Measurements from ENCODE around the gene SLC5A3. TPM values are rescaled to one million over a fixed set of nuclear protein-coding genes. Genes with fewer than 3 reads are reported as not detected.

The SLC5A3 gene
- total RNA-seq, 1 experiment from 2014 or later, result 29.4 TPM

GRCh38 chr21:34091032-34091431 is 17.7 kb downstream of the SLC5A3 start:
- intact Hi-C loops (cut with micrococcal nuclease; ENCODE audit: unreplicated experiment) (no loop called here), in situ Hi-C loops (cut with HindIII; ENCODE audit: low pct_unique_long_range_greater_than_20kb, low sequenced_read_pairs) (no loop called here)
- H3K4me3 ChIP-seq (ENCODE audit: low read depth in 2 of 2, low read length in 2 of 2), result no peak overlapping the region
- TF ChIP-seq REST (IDR thresholded peaks at IDR 0.05; ENCODE audit: insufficient read depth in 1 of 2, low read depth in 2 of 2, low read length in 1 of 2) (no peak), POLR2AphosphoS5 (IDR thresholded peaks at IDR 0.05; ENCODE audit: low read depth, low read length) (no peak), CTCF (IDR thresholded peaks at IDR 0.05) (no peak), SIN3A (IDR thresholded peaks at IDR 0.05; ENCODE audit: borderline replicate concordance, insufficient read depth, low read depth, low read length) (no peak)
- H3K27ac ChIP-seq (ENCODE audit: low read length), result no peak overlapping the region
- H3K4me1 ChIP-seq (ENCODE audit: control insufficient read depth, insufficient read depth, low read length), result peaks cover 62% of the 10 kb centered on the region
- no peak for DNase-seq (ENCODE audit: low read depth, low spot score)
- BruUV-seq (replicated peaks), result no TSS peak
- ChIA-PET CTCF (interaction anchor here (0.6 kb wide), 1 partner anchor 23 kb away, joined by 4 read pairs; no protein-coding TSS in a partner anchor), POLR2A (no interaction called here)
- ATAC-seq, result no peak
- no peaks in the 10 kb centered on the region for H3K9me3 ChIP-seq (ENCODE audit: control insufficient read depth, insufficient read depth, low read depth, low read length)
- no peaks in the 10 kb centered on the region for H3K27me3 ChIP-seq (ENCODE audit: control insufficient read depth, insufficient read depth, low read length)
- peaks cover 3% of the 10 kb centered on the region; the same call in 1 of the 2 replicates for H3K36me3 ChIP-seq (ENCODE audit: control insufficient read depth, insufficient read depth, low read length)

- intact Hi-C loops (cut with micrococcal nuclease; ENCODE audit: unreplicated experiment) (no loop called here), in situ Hi-C loops (cut with HindIII; ENCODE audit: low pct_unique_long_range_greater_than_20kb, low sequenced_read_pairs) (no loop called here)
- peaks cover 56% of the 10 kb centered on the region for H3K4me1 ChIP-seq (ENCODE audit: control insufficient read depth, insufficient read depth, low read length)
- ChIA-PET CTCF (interaction anchor here (1.0 kb wide), 1 partner anchor 168 kb away, joined by 4 read pairs; no protein-coding TSS in a partner anchor), POLR2A (no interaction called here)
- no peak overlapping the region for H3K27ac ChIP-seq (ENCODE audit: low read length)
- H3K9me3 ChIP-seq (ENCODE audit: control insufficient read depth, insufficient read depth, low read depth, low read length), result no peaks in the 10 kb centered on the region
- BruUV-seq (replicated peaks), result no TSS peak
- peaks cover 3% of the 10 kb centered on the region; the same call in 1 of the 2 replicates for H3K36me3 ChIP-seq (ENCODE audit: control insufficient read depth, insufficient read depth, low read length)
- H3K27me3 ChIP-seq (ENCODE audit: control insufficient read depth, insufficient read depth, low read length), result no peaks in the 10 kb centered on the region
- TF ChIP-seq TCF7L2 (IDR thresholded peaks at IDR 0.05; ENCODE audit: low read depth, low read length) (no peak), CTCF (IDR thresholded peaks at IDR 0.05) (peak; percentile 34; the same call in 1 of the 2 replicates)
- no peak for DNase-seq (ENCODE audit: low read depth, low spot score)
- no peak for ATAC-seq
- H3K4me3 ChIP-seq (ENCODE audit: low read depth in 2 of 2, low read length in 2 of 2), result no peak overlapping the region
Measured at GRCh38 chr21:34091607-34092006, 18.2 kb downstream of the SLC5A3 start.
